PC-9 (cell line): ENCODE measurements around the gene MRPL32. TPM values are rescaled to one million over a fixed set of nuclear protein-coding genes. Genes with fewer than 3 reads are reported as not detected.

Experiments
- BruUV-seq: library from RNA; stranded (reverse); fragments of 400-500 nt; replicated peaks from 2 replicates; lab custom pipeline; 2021; lab: Mats Ljungman, UMichigan
- CTCF ChIA-PET: fragments of 300-600 bp; sonication (Branson Sonifier 250); formaldehyde crosslinking; loops from one replicate; lab custom pipeline; 2022; ENCODE audit warnings: antibody characterized with exemption; lab: Charles Lee
- POLR2A ChIA-PET: fragments of 300-600 bp; sonication (Branson Sonifier 250); formaldehyde crosslinking; loops from one replicate; lab custom pipeline; 2022; ENCODE audit warnings: antibody characterized with exemption; ENCODE audit not compliant: unreplicated experiment; lab: Charles Lee
- DNase-seq, 2 experiments: peaks; one replicate each; pipeline versions ENCODE4 v3.0.0 to v3.0.0-alpha.2; 2015 to 2022; ENCODE audit warnings: mixed read lengths in 1 of 2
- H2AFZ ChIP-seq: fragments of 200-600 bp; sonication (generic); 2 replicates; pipeline ENCODE4 v1.8.1; 2017; ENCODE audit warnings: antibody characterized with exemption
- H3F3A ChIP-seq: fragments of 200-600 bp; sonication (generic); 2 replicates; pipeline ENCODE4 v1.8.1; 2017; ENCODE audit warnings: antibody characterized with exemption, mild to moderate bottlenecking, low read depth; ENCODE audit not compliant: insufficient read depth
- H3K27ac ChIP-seq: fragments of 200-600 bp; sonication (generic); 2 replicates; pipeline ENCODE4 v1.6.1; 2016; ENCODE audit warnings: mixed run types
- H3K27me3 ChIP-seq: fragments of 200-600 bp; sonication (generic); 2 replicates; pipeline ENCODE4 v1.6.1; 2016; ENCODE audit warnings: low read depth, mixed run types; ENCODE audit not compliant: insufficient read depth
- H3K36me3 ChIP-seq: fragments of 200-600 bp; sonication (generic); 2 replicates; pipeline ENCODE4 v1.6.1; 2016; ENCODE audit warnings: low read depth, mixed run types
- H3K4me1 ChIP-seq: fragments of 200-600 bp; sonication (generic); replicated peaks from 2 replicates; pipeline ENCODE4 v1.6.1; 2016; ENCODE audit warnings: mixed run types; ENCODE audit not compliant: insufficient read depth
- H3K4me2 ChIP-seq: fragments of 200-600 bp; sonication (generic); 2 replicates; pipeline ENCODE4 v1.6.1; 2017; ENCODE audit warnings: mixed run types
- H3K4me3 ChIP-seq: fragments of 200-600 bp; sonication (generic); 2 replicates; pipeline ENCODE4 v1.6.1; 2016; ENCODE audit warnings: mixed run types
- H3K79me2 ChIP-seq: fragments of 200-600 bp; sonication (generic); 2 replicates; pipeline ENCODE4 v1.6.1; 2017; ENCODE audit warnings: low read depth, mixed run types
- H3K9me2 ChIP-seq: fragments of 200-600 bp; sonication (generic); 2 replicates; pipeline ENCODE4 v1.8.1; 2017; ENCODE audit warnings: mild to moderate bottlenecking; ENCODE audit not compliant: insufficient read depth
- H3K9me3 ChIP-seq: fragments of 200-600 bp; sonication (generic); 2 replicates; pipeline ENCODE4 v1.8.1; 2016; ENCODE audit warnings: low read depth; ENCODE audit not compliant: insufficient read depth
- H4K20me1 ChIP-seq: fragments of 200-600 bp; sonication (generic); 2 replicates; pipeline ENCODE4 v1.8.1; 2017; ENCODE audit not compliant: insufficient read depth
- CTCF ChIP-seq: fragments of 200-600 bp; sonication (generic); conservative IDR thresholded peaks from 2 replicates; pipeline ENCODE4 v1.6.1; 2017; ENCODE audit warnings: mixed run types, antibody characterized with exemption, mild to moderate bottlenecking, moderate library complexity
- EZH2 ChIP-seq: fragments of 200-600 bp; sonication (generic); IDR thresholded peaks from 2 replicates; pipeline ENCODE4 v1.8.0; 2017; ENCODE audit warnings: antibody characterized with exemption, low read depth
- intact Hi-C: fragments of 100-400 bp; cut with micrococcal nuclease; formaldehyde crosslinking; loops from one replicate; pipeline ENCODE4 v1.10.0; 2022; ENCODE audit not compliant: unreplicated experiment
- total RNA-seq: library from RNA; stranded (reverse); gene quantifications from 2 replicates; pipeline ENCODE4 v1.2.3, GENCODE V29; 2021

The MRPL32 gene
- total RNA-seq, 1 experiment from 2014 or later, result 50.6 TPM

GRCh38 chr7:42982604-42983115 is 50.5 kb downstream of the MRPL32 start:
- no peak for DNase-seq
- Histone ChIP-seq H3K27ac (no peak overlapping the region), H3K79me2 (no peaks in the 10 kb centered on the region), H4K20me1 (no peaks in the 10 kb centered on the region), H3K9me2 (no peaks in the 10 kb centered on the region), H3K9me3 (no peaks in the 10 kb centered on the region), H2AFZ (no peak overlapping the region), H3K4me1 (no peaks in the 10 kb centered on the region), H3K36me3 (no peaks in the 10 kb centered on the region), H3F3A (no peaks in the 10 kb centered on the region), H3K4me3 (no peak overlapping the region), H3K27me3 (peaks cover 38% of the 10 kb centered on the region), H3K4me2 (no peak overlapping the region)
- intact Hi-C loops, result no loop called here
- CTCF ChIA-PET, result no interaction called here
- POLR2A ChIA-PET, result no interaction called here
- TF ChIP-seq EZH2 (no peak), CTCF (no peak)
- no TSS peak for BruUV-seq

GRCh38 chr7:42984137-42984536 is 52.0 kb downstream of the MRPL32 start:
- no TSS peak for BruUV-seq
- POLR2A ChIA-PET, result no interaction called here
- peaks cover 39% of the 10 kb centered on the region for H3K27me3 ChIP-seq

GRCh38 chr7:42986213-42986612 is 54.0 kb downstream of the MRPL32 start:
- Histone ChIP-seq H3K4me1 (no peaks in the 10 kb centered on the region), H2AFZ (no peak overlapping the region), H3K27me3 (peaks cover 34% of the 10 kb centered on the region), H3K4me2 (no peak overlapping the region), H3K79me2 (no peaks in the 10 kb centered on the region), H3F3A (no peaks in the 10 kb centered on the region), H3K4me3 (no peak overlapping the region), H3K27ac (no peak overlapping the region), H4K20me1 (no peaks in the 10 kb centered on the region), H3K36me3 (no peaks in the 10 kb centered on the region), H3K9me2 (no peaks in the 10 kb centered on the region), H3K9me3 (no peaks in the 10 kb centered on the region)
- TF ChIP-seq EZH2 (no peak), CTCF (no peak)
- no TSS peak for BruUV-seq
- ChIA-PET POLR2A (no interaction called here), CTCF (no interaction called here)
- intact Hi-C loops, result no loop called here
- no peak for DNase-seq

More at GRCh38 chr7:42984137-42984536, 52.0 kb downstream of the MRPL32 start:
- Histone ChIP-seq H3K9me2 (no peaks in the 10 kb centered on the region), H2AFZ (no peak overlapping the region), H3K4me2 (no peak overlapping the region), H3F3A (no peaks in the 10 kb centered on the region), H3K4me3 (no peak overlapping the region), H3K9me3 (no peaks in the 10 kb centered on the region), H3K79me2 (no peaks in the 10 kb centered on the region), H3K27ac (no peak overlapping the region), H3K4me1 (no peaks in the 10 kb centered on the region), H3K36me3 (no peaks in the 10 kb centered on the region), H4K20me1 (no peaks in the 10 kb centered on the region)
- intact Hi-C loops, result no loop called here
- CTCF ChIA-PET, result no interaction called here
- DNase-seq, result no peak
- TF ChIP-seq CTCF, result no peak
- no peak for TF ChIP-seq EZH2
